GM12892 (cell line): Measurements from ENCODE around the gene RFX8.

ENCODE experiments used
- POLR2A ChIP-seq: IDR thresholded peaks from 2 replicates; pipeline ENCODE4 v1.6.1; 2011; ENCODE audit warnings: low read depth, low read length, control low read depth
- POLR2AphosphoS5 ChIP-seq: IDR thresholded peaks from 2 replicates; pipeline ENCODE4 v1.6.1; 2011; ENCODE audit warnings: low read depth, low read length, control low read depth
- TAF1 ChIP-seq: IDR thresholded peaks from 2 replicates; pipeline ENCODE4 v1.6.1; 2011; ENCODE audit warnings: low read depth, mild to moderate bottlenecking, control low read depth, low read length, borderline replicate concordance

GRCh38 chr2:101418460-101419095, 56.3 kb downstream of the RFX8 start:
- TF ChIP-seq POLR2A (no peak), POLR2AphosphoS5 (no peak), TAF1 (no peak)
